Measurements from ENCODE around the gene WARS2.

DNA sequence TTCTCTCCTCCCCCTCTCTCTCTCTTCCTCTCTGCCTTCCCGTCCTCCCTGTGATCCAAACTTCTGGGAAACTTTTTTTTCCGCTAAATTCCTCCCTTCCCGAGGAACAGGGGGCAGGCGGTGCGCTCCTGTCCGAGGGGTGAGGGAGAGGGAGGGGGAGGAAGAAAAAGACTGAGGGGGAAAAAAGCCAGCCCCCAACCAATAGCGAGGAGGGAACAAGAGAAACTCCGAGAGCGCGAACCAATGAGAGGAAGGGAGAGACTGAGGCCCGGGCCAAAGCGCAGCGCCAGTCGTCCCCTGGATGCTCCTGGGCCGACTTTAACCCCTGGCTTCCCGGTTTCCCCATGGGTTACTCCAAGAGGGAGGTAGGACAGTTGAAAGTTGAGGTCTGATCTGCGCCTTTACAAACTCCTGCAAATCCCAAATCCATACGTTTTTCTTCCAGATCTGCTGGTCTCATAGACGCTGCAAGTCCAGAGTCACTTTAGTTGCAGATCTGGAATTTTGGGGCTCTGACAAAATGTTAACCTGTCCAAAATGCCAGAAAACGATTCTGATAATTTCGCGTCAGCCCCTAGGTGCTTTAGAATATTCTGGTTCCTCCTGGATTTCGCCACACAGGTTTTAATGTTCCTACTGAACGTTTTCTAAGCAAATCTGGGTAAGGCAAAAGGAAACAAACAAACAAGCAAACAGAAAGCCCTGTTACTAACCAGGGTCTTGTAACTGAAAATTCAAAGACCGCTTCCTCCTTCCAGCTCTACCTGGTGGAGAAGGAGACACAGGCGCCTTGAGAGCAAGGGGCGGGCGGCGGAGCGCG is 152.1 kb downstream of the WARS2 start, which contains the start of gene TBX15:
- TF ChIP-seq, protein P1, sequence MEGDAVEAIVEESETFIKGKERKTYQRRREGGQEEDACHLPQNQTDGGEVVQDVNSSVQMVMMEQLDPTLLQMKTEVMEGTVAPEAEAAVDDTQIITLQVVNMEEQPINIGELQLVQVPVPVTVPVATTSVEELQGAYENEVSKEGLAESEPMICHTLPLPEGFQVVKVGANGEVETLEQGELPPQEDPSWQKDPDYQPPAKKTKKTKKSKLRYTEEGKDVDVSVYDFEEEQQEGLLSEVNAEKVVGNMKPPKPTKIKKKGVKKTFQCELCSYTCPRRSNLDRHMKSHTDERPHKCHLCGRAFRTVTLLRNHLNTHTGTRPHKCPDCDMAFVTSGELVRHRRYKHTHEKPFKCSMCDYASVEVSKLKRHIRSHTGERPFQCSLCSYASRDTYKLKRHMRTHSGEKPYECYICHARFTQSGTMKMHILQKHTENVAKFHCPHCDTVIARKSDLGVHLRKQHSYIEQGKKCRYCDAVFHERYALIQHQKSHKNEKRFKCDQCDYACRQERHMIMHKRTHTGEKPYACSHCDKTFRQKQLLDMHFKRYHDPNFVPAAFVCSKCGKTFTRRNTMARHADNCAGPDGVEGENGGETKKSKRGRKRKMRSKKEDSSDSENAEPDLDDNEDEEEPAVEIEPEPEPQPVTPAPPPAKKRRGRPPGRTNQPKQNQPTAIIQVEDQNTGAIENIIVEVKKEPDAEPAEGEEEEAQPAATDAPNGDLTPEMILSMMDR (IDR thresholded peaks at IDR 0.05) = no peak
- TF ChIP-seq POLR2A (IDR thresholded peaks at IDR 0.05) (no peak), POLR2AphosphoS5 (IDR thresholded peaks at IDR 0.05) (no peak), EP300 (IDR thresholded peaks at IDR 0.05) (no peak)

All from sigmoid colon (tissue), 4 donors.